ENCODE results near the gene EGR4. TPM values are rescaled to one million over a fixed set of nuclear protein-coding genes. Genes with fewer than 3 reads are reported as not detected.

The EGR4 gene
- total and polyA plus RNA-seq, 4 donors = 0.02 TPM; not detected in 3

DNA sequence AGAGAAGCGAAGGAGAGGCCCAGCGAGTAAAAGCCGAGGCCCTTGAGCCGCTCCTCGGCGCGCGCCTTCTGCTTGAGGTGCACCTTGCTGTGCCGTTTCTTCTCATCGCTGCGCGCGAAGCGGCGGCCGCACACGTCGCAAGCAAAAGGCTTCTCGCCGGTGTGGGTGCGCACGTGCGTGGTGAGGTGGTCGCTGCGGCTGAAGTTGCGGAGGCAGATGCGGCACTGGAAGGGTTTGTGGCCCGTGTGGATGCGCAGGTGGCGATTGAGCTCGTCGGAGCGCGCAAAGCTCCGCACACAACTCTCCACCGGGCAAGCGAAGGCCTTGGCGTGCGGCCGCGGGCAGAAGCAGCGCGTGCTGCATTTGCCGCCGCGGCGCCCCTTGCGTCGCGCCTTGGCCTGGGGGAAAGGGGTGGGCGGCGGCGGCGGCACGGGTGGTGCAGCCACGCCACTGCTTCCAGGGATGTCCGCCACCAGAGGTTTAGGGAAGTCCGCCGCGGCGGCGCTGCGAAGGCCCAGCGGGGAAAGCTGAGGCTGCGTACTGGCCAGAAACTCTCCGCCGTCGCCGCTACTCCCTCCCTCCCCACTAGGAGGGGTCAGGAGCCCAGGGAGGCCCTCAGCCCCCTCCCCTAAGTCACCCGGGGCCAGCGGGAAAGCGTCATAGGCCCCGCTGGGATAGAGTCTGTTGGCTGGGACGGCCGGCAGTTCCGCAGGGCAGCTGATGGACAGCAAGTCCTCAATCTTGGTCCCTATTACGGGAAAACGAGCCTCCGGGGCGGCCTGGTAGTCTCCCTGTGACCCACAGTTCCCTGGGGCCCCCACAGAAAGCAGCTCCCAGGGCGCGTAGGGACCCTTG, 1.7 kb downstream of the EGR4 start:
- H3K9me3 ChIP-seq (ENCODE audit: control insufficient read depth in 4 of 4, low read length in 3 of 4) = peaks cover 0 to 3% (median 0%) of the 10 kb centered on the region in 4 donors
- H3K36me3 ChIP-seq (ENCODE audit: control insufficient read depth in 4 of 4, insufficient read depth in 3 of 4, low read depth in 1 of 4, low read length in 3 of 4) = no peaks in the 10 kb centered on the region
- 5% methylated on average over 82 of the region's 82 CpGs for WGBS
- peaks cover 6 to 17% (median 13%) of the 10 kb centered on the region in 4 donors for H3K4me1 ChIP-seq (ENCODE audit: control insufficient read depth in 4 of 4, insufficient read depth in 4 of 4, low read length in 3 of 4)
- H3K27ac ChIP-seq (ENCODE audit: low read depth in 1 of 2, low read length in 2 of 2) = no peak overlapping the region
- no peak for DNase-seq (ENCODE audit: low spot score)
- TF ChIP-seq, protein P1, sequence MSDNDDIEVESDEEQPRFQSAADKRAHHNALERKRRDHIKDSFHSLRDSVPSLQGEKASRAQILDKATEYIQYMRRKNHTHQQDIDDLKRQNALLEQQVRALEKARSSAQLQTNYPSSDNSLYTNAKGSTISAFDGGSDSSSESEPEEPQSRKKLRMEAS (IDR thresholded peaks at IDR 0.05) = no peak
- TF ChIP-seq, protein P2, sequence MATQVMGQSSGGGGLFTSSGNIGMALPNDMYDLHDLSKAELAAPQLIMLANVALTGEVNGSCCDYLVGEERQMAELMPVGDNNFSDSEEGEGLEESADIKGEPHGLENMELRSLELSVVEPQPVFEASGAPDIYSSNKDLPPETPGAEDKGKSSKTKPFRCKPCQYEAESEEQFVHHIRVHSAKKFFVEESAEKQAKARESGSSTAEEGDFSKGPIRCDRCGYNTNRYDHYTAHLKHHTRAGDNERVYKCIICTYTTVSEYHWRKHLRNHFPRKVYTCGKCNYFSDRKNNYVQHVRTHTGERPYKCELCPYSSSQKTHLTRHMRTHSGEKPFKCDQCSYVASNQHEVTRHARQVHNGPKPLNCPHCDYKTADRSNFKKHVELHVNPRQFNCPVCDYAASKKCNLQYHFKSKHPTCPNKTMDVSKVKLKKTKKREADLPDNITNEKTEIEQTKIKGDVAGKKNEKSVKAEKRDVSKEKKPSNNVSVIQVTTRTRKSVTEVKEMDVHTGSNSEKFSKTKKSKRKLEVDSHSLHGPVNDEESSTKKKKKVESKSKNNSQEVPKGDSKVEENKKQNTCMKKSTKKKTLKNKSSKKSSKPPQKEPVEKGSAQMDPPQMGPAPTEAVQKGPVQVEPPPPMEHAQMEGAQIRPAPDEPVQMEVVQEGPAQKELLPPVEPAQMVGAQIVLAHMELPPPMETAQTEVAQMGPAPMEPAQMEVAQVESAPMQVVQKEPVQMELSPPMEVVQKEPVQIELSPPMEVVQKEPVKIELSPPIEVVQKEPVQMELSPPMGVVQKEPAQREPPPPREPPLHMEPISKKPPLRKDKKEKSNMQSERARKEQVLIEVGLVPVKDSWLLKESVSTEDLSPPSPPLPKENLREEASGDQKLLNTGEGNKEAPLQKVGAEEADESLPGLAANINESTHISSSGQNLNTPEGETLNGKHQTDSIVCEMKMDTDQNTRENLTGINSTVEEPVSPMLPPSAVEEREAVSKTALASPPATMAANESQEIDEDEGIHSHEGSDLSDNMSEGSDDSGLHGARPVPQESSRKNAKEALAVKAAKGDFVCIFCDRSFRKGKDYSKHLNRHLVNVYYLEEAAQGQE (IDR thresholded peaks at IDR 0.05) = peak; percentile 52
- peaks cover 0 to 30% (median 12%) of the 10 kb centered on the region in 4 donors for H3K27me3 ChIP-seq (ENCODE audit: control insufficient read depth in 4 of 4, insufficient read depth in 4 of 4, low read length in 3 of 4)
- no peak overlapping the region for H3K9ac ChIP-seq (ENCODE audit: low read depth in 1 of 2, low read length in 2 of 2)
- H3K4me3 ChIP-seq (ENCODE audit: low read depth in 1 of 3, low read length in 3 of 3) = peak overlapping the region in 1 of 3 donors; percentile 26

DNA sequence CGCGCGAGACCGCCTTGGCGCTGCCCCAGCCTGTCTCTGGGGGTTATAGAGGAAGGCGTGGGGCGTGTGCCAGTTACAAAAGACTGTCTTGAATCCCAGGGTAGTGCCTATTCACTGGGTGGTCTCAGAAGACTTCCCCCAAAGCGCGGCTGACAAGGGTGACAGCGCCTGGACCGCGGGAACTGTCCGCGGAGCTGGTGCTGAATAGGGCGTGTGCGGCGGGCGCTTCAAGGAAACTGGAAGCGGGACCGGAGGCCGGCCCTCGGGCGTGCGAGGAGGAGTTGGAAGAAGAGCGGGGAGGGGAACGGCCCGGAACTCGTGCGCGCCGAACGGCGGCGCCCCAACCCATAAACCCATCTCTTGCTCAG, 2.3 kb downstream of the EGR4 start:
- Histone ChIP-seq H3K4me3 (ENCODE audit: low read depth in 1 of 3, low read length in 3 of 3) (peak overlapping the region in 1 of 3 donors; percentile 26), H3K27ac (ENCODE audit: low read depth in 1 of 2, low read length in 2 of 2) (no peak overlapping the region), H3K9ac (ENCODE audit: low read depth in 1 of 2, low read length in 2 of 2) (no peak overlapping the region), H3K27me3 (ENCODE audit: control insufficient read depth in 4 of 4, insufficient read depth in 4 of 4, low read length in 3 of 4) (peaks cover 0 to 30% (median 13%) of the 10 kb centered on the region in 4 donors), H3K9me3 (ENCODE audit: control insufficient read depth in 4 of 4, low read length in 3 of 4) (peaks cover 0 to 3% (median 0%) of the 10 kb centered on the region in 4 donors), H3K36me3 (ENCODE audit: control insufficient read depth in 4 of 4, insufficient read depth in 3 of 4, low read depth in 1 of 4, low read length in 3 of 4) (no peaks in the 10 kb centered on the region), H3K4me1 (ENCODE audit: control insufficient read depth in 4 of 4, insufficient read depth in 4 of 4, low read length in 3 of 4) (peaks cover 6 to 17% (median 13%) of the 10 kb centered on the region in 4 donors)
- DNase-seq (ENCODE audit: low spot score) = peak; percentile 56
- no peak for TF ChIP-seq EGR1 (IDR thresholded peaks at IDR 0.05; ENCODE audit: low read depth in 2 of 2)
- no peak for TF ChIP-seq GABPA (IDR thresholded peaks at IDR 0.05 in 1 of 2, conservative IDR thresholded peaks at IDR 0.05 in 1 of 2)
- no peak for TF ChIP-seq RAD21 (IDR thresholded peaks at IDR 0.05)
- TF ChIP-seq, protein P2 (IDR thresholded peaks at IDR 0.05) = peak; percentile 99
- WGBS = 6% methylated on average over 34 of the region's 34 CpGs

Data from liver (tissue), 9 donors.